WTC11 (cell line): ENCODE measurements around the gene CACNA2D3. TPM values are rescaled to one million over a fixed set of nuclear protein-coding genes. Genes with fewer than 3 reads are reported as not detected.

ENCODE experiments used
- ATAC-seq: fragments of 200-7000 bp; cut with Tn5 transposase; 2 replicates; pipeline ENCODE4 v1.10.0; 2021; ENCODE audit warnings: mild to moderate bottlenecking, moderate library complexity
- CTCF ChIA-PET: fragments of 300-600 bp; sonication (Branson Sonifier 250); formaldehyde crosslinking; loops from one replicate; lab custom pipeline; 2021; ENCODE audit warnings: antibody characterized with exemption; lab: Charles Lee
- POLR2A ChIA-PET: fragments of 350-600 bp; sonication (Branson Sonifier 250); formaldehyde crosslinking; loops from one replicate; lab custom pipeline; 2021; ENCODE audit warnings: antibody characterized with exemption; lab: Charles Lee
- DNase-seq: peaks from one replicate; pipeline ENCODE4 v3.0.0; 2021; ENCODE audit warnings: low spot score
- H3K27ac Mint-ChIP-seq: 2 replicates; pipeline ENCODE4 v1.8.0; 2021; ENCODE audit warnings: mixed read lengths
- H3K27me3 Mint-ChIP-seq: 2 replicates; pipeline ENCODE4 v1.8.0; 2021; ENCODE audit warnings: low read depth, mild to moderate bottlenecking, moderate library complexity, mixed read lengths
- H3K36me3 Mint-ChIP-seq: 2 replicates; pipeline ENCODE4 v1.8.0; 2021; ENCODE audit warnings: mixed read lengths
- H3K4me1 Mint-ChIP-seq: 2 replicates; pipeline ENCODE4 v1.8.0; 2022; ENCODE audit warnings: mixed read lengths
- H3K4me3 Mint-ChIP-seq: 2 replicates; pipeline ENCODE4 v1.8.0; 2021; ENCODE audit warnings: mild to moderate bottlenecking, moderate library complexity, mixed read lengths
- H3K9me3 Mint-ChIP-seq: 2 replicates; pipeline ENCODE4 v1.8.0; 2021; ENCODE audit warnings: mixed read lengths
- ATF3 ChIP-seq: sonication (generic); formaldehyde crosslinking; conservative IDR thresholded peaks from 2 replicates; pipeline ENCODE4 v1.8.1; 2022; ENCODE audit warnings: mild to moderate bottlenecking, missing genetic modification reagents
- FOXJ3 ChIP-seq: sonication (generic); formaldehyde crosslinking; IDR thresholded peaks from 2 replicates; pipeline ENCODE4 v1.9.0; 2021; ENCODE audit warnings: missing genetic modification reagents, mild to moderate bottlenecking, borderline replicate concordance
- GRHL2 ChIP-seq: fragments of 250-450 bp; sonication (Bioruptor Pico); IDR thresholded peaks from 2 replicates; pipeline ENCODE4 v1.8.0; 2022; ENCODE audit warnings: mild to moderate bottlenecking, moderate library complexity; ENCODE audit not compliant: insufficient replicate concordance, severe bottlenecking
- JAZF1 ChIP-seq: fragments of 250-450 bp; sonication (Bioruptor Pico); IDR thresholded peaks from 2 replicates; pipeline ENCODE4 v1.9.0; 2021; ENCODE audit warnings: moderate library complexity, mild to moderate bottlenecking, inconsistent platforms
- MXD4 ChIP-seq: fragments of 250-450 bp; sonication (Bioruptor Pico); IDR thresholded peaks from 2 replicates; pipeline ENCODE4 v1.8.0; 2021; ENCODE audit warnings: mild to moderate bottlenecking, moderate library complexity, borderline replicate concordance
- MYBL2 ChIP-seq: sonication (generic); formaldehyde crosslinking; IDR thresholded peaks from 2 replicates; pipeline ENCODE4 v1.8.1; 2023; ENCODE audit warnings: mild to moderate bottlenecking, moderate library complexity, missing genetic modification reagents
- NFYB ChIP-seq: sonication (generic); formaldehyde crosslinking; conservative IDR thresholded peaks from 2 replicates; pipeline ENCODE4 v1.8.0; 2022; ENCODE audit warnings: low read depth, missing genetic modification reagents
- NR2C2 ChIP-seq: sonication (generic); formaldehyde crosslinking; IDR thresholded peaks from 2 replicates; pipeline ENCODE4 v1.8.0; 2022; ENCODE audit warnings: mild to moderate bottlenecking, missing genetic modification reagents
- SMAD4 ChIP-seq: sonication (generic); formaldehyde crosslinking; IDR thresholded peaks from 2 replicates; pipeline ENCODE4 v1.8.0; 2022; ENCODE audit warnings: mild to moderate bottlenecking, missing genetic modification reagents
- TCF7 ChIP-seq: sonication (generic); formaldehyde crosslinking; IDR thresholded peaks from 2 replicates; pipeline ENCODE4 v1.8.0; 2022; ENCODE audit warnings: mild to moderate bottlenecking, low read depth, missing genetic modification reagents, moderate library complexity
- TP53 ChIP-seq: sonication (generic); formaldehyde crosslinking; IDR thresholded peaks from 2 replicates; pipeline ENCODE4 v1.8.1; 2023; ENCODE audit warnings: mild to moderate bottlenecking, missing genetic modification reagents
- ZBTB43 ChIP-seq: sonication (generic); formaldehyde crosslinking; IDR thresholded peaks from 2 replicates; pipeline ENCODE4 v1.8.1; 2023; ENCODE audit warnings: mild to moderate bottlenecking, missing genetic modification reagents
- ZNF138 ChIP-seq: sonication (generic); formaldehyde crosslinking; conservative IDR thresholded peaks from 2 replicates; pipeline ENCODE4 v1.8.1; 2022; ENCODE audit warnings: mild to moderate bottlenecking, moderate library complexity, missing genetic modification reagents
- ZNF263 ChIP-seq: sonication (generic); formaldehyde crosslinking; IDR thresholded peaks from 2 replicates; pipeline ENCODE4 v1.8.1; 2022; ENCODE audit warnings: low read depth, mild to moderate bottlenecking, moderate library complexity, missing genetic modification reagents
- ZNF281 ChIP-seq: sonication (generic); formaldehyde crosslinking; IDR thresholded peaks from 2 replicates; pipeline ENCODE4 v1.8.0; 2023; ENCODE audit warnings: mild to moderate bottlenecking, missing genetic modification reagents
- total RNA-seq: library from RNA; stranded (reverse); gene quantifications from 3 replicates; pipeline ENCODE4 v1.2.3, GENCODE V29; 2021
- TF ChIP-seq, protein P1 (sequence below): sonication (generic); formaldehyde crosslinking; IDR thresholded peaks from 2 replicates; pipeline ENCODE4 v1.8.0; 2022; ENCODE audit warnings: mild to moderate bottlenecking, missing genetic modification reagents
- TF ChIP-seq, protein P2 (sequence below): sonication (generic); formaldehyde crosslinking; IDR thresholded peaks from 2 replicates; pipeline ENCODE4 v1.8.0; 2022; ENCODE audit warnings: mild to moderate bottlenecking, missing genetic modification reagents
- TF ChIP-seq, protein P3 (sequence below): fragments of 250-450 bp; sonication (Bioruptor Pico); IDR thresholded peaks from 2 replicates; pipeline ENCODE4 v1.9.0; 2021; ENCODE audit warnings: mild to moderate bottlenecking

Gene CACNA2D3
- total RNA-seq, 1 experiment from 2014 or later = 5.0 TPM

- no peak overlapping the region for H3K27ac Mint-ChIP-seq
Observed at GRCh38 chr3:54366007-54366750, 243.8 kb downstream of the CACNA2D3 start.

GRCh38 chr3:54366839-54367238 is 244.5 kb downstream of the CACNA2D3 start:
- DNase-seq (no peak), ATAC-seq (no peak)
- no peaks in the 10 kb centered on the region for H3K27me3 Mint-ChIP-seq
- no peak overlapping the region for H3K27ac Mint-ChIP-seq
- no peaks in the 10 kb centered on the region for H3K36me3 Mint-ChIP-seq
- H3K4me1 Mint-ChIP-seq = peaks cover 4% of the 10 kb centered on the region; the same call in 1 of the 2 replicates
- POLR2A ChIA-PET = no interaction called here
- CTCF ChIA-PET = interaction anchor here (1.0 kb wide), 1 partner anchor 220 kb away, joined by 3 read pairs; no protein-coding TSS in a partner anchor
- H3K4me3 Mint-ChIP-seq = no peak overlapping the region
- TF ChIP-seq TCF7 (CRISPR knock-in tag) = no peak
- TF ChIP-seq SMAD4 (CRISPR knock-in tag) = no peak
- no peaks in the 10 kb centered on the region for H3K9me3 Mint-ChIP-seq

More at GRCh38 chr3:54366007-54366750, 243.8 kb downstream of the CACNA2D3 start:
- no peaks in the 10 kb centered on the region for H3K36me3 Mint-ChIP-seq
- no peaks in the 10 kb centered on the region for H3K9me3 Mint-ChIP-seq
- no peaks in the 10 kb centered on the region for H3K27me3 Mint-ChIP-seq
- ATAC-seq (no peak), DNase-seq (no peak)
- ChIA-PET CTCF (no interaction called here), POLR2A (no interaction called here)
- TF ChIP-seq NFYB (CRISPR knock-in tag) = no peak
- TF ChIP-seq, protein P1, sequence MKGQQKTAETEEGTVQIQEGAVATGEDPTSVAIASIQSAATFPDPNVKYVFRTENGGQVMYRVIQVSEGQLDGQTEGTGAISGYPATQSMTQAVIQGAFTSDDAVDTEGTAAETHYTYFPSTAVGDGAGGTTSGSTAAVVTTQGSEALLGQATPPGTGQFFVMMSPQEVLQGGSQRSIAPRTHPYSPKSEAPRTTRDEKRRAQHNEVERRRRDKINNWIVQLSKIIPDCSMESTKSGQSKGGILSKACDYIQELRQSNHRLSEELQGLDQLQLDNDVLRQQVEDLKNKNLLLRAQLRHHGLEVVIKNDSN = no peak
- TF ChIP-seq ZBTB43 (CRISPR knock-in tag) = no peak
- TF ChIP-seq, protein P2, sequence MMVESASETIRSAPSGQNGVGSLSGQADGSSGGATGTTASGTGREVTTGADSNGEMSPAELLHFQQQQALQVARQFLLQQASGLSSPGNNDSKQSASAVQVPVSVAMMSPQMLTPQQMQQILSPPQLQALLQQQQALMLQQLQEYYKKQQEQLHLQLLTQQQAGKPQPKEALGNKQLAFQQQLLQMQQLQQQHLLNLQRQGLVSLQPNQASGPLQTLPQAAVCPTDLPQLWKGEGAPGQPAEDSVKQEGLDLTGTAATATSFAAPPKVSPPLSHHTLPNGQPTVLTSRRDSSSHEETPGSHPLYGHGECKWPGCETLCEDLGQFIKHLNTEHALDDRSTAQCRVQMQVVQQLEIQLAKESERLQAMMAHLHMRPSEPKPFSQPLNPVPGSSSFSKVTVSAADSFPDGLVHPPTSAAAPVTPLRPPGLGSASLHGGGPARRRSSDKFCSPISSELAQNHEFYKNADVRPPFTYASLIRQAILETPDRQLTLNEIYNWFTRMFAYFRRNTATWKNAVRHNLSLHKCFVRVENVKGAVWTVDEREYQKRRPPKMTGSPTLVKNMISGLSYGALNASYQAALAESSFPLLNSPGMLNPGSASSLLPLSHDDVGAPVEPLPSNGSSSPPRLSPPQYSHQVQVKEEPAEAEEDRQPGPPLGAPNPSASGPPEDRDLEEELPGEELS (CRISPR knock-in tag) = no peak
- TF ChIP-seq ATF3 = no peak
- TF ChIP-seq NR2C2 = no peak
- no peak for TF ChIP-seq ZNF263 (CRISPR knock-in tag)
- no peak for TF ChIP-seq GRHL2 (CRISPR knock-in tag)
- no peak for TF ChIP-seq ZNF138 (CRISPR knock-in tag)
- TF ChIP-seq MYBL2 (CRISPR knock-in tag) = no peak
- TF ChIP-seq, protein P3, sequence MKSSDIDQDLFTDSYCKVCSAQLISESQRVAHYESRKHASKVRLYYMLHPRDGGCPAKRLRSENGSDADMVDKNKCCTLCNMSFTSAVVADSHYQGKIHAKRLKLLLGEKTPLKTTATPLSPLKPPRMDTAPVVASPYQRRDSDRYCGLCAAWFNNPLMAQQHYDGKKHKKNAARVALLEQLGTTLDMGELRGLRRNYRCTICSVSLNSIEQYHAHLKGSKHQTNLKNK = no peak
- no peak for TF ChIP-seq TP53
- no peak for TF ChIP-seq JAZF1 (CRISPR knock-in tag)
- no peak for TF ChIP-seq MXD4 (CRISPR knock-in tag)
- no peak for TF ChIP-seq ZNF281
- TF ChIP-seq FOXJ3 (CRISPR knock-in tag) = no peak
- H3K4me3 Mint-ChIP-seq = no peak overlapping the region
- H3K4me1 Mint-ChIP-seq = peaks cover 4% of the 10 kb centered on the region; the same call in 1 of the 2 replicates
